ENCODE results near the gene LDHA.

LDHA gene

DNA sequence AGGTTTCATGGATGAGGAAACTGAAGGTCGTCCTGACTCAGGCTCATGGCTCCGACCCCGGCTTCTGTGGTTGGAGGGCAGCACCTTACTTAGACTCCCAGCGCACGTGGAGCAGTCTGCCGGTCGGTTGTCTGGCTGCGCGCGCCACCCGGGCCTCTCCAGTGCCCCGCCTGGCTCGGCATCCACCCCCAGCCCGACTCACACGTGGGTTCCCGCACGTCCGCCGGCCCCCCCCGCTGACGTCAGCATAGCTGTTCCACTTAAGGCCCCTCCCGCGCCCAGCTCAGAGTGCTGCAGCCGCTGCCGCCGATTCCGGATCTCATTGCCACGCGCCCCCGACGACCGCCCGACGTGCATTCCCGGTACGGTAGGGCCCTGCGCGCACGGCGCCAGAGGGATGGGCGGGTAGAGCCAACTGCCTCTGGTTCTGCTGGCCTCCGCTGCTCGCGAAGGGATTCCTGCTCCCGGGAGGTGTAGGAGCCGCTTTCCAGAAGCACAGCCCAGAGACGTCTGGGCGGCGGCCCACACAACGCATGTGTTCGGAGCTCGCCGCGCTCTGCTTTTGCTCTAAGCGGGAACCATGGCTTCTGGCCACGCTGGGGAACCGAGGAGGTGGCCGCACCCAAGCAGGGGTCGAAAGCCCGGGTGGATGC, at the start of gene LDHA:
LDHA (plus strand) TSS at position 289 of the 653 bp plus-strand sequence. CDS start 2,280 bp downstream, outside the sequence.
- DNase-seq = peak; percentile 97

DNA sequence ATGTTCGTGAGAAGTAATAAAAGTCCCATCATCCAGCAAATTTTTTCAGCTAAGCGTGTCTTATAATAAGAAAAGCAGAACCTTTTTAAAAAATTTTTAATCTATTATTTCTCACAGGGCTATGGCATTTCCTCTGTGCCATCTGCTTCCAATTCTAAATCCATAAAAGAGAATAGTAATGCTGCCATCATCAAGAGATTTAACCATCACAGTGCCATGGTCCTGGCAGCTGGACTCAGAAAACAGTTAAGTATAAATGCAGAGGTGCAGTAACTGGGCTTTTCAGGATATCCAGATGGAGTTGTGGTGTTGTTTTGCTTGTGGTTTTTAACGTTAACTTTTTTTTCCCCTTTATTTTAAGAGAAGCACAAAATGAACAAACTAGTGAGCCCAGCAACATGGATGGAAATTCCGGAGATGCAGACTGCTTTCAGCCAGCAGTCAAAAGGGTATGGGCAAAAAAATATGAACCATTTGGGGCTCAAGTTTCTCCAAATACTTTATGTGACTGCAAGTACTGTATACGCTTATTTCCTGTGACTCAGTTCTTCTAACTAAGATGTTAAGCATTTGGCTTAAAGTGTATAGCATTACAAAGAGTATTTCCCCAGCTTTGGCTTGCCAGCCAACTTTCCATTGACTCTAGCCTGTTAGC, 46.8 kb upstream of the LDHA start:
- peak; percentile 93 for DNase-seq

DNA sequence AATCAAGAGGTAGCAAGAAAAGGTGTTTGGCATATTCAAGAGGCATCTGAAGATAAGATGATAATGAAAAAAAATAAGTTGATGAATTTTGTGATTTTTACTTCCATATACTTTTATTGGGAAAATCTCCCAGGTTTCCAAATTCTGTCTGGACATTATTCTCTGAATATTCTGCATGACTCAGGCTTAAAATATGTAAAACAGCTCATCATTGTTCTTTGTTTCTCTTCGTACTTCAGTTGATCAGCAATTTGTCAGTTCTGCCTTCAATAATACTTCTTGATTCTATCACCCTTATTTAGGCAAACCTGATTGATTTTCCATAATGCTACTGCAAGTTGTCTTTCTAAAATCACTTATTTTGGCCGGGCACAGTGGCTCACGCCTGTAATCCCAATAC, 41.8 kb upstream of the LDHA start:
- peak; percentile 35 for DNase-seq

DNA sequence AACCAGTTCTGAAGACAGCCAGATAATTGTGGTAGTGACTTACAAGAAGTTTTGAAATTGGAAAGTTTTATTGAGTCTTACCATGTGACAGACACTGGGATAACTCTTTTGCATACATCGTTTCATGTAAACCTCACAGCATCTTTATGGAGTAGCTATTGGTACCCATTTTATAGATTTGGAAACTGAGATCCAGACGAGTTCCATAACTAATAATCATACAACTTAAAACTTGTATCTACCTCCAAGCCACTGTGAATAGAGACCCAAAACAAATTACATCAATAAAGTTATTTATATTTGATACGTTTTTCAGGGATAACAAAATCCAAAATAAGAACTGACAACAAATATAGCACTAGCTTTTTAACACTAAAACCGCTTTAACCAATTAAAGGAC, 35.7 kb upstream of the LDHA start:
- DNase-seq = no peak

DNA sequence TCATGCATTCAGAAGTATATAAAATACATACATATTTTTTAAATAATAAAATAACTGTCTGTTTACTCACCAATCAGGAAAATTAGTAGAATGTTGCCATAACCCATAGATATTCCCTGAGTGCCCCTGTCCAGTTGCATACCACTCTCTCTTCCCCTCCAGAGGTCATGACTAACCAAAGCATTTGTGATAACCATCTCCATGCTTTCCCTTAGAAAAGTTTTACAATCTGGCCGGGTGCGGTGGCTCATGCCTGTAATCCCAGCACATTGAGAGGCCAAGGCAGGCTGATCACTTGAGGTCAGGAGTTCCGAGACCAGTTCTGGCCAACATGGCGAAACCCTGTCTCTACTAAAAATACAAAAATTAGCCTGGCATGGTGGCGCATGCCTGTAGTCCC, 33.2 kb upstream of the LDHA start:
- no peak for DNase-seq

DNA sequence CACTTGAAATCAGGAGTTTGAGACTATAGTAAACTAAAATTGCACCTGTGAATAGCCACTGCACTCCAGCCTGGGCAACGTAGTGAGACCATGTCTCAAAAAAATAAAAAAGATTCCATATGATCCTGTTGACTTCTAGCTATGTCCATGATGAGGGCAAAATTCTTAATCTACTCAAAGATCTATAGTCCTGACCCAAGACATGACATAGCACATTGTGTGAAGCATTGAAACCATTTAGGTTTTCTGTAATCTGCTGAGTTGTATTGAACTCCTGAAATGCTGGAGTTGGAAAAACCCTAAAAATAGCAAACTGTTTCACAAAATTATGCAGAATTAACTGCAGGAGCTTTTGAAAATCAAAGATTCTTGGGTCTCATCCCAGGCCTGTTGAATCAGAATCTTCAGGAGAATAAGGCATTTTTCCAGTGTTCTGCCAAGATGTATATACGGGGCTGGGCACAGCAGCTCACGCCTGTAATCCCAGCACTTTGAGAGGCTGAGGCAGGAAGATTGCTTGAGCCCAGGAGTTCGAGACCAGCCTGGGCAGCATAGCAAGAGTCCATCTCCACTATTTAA, 29.8 kb upstream of the LDHA start:
- no peak for DNase-seq

DNA sequence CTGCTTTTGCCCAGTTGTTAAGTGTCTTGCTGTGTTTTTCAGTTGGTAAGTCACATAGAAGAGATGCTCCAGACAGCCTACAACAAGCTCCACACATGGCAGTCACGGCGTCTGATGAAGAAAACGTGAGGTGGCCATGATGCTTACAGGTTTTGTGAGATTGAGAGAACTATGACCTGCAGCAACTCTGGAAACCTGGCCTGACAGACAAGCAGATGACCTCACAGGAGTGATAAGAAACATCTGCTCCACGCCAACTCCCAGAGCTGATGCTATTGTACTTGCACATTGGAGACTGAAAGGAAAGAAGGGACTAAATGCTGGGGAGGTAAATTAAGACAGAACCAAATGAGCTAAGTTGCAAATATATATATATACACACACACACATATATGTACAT, 28.6 kb upstream of the LDHA start:
- DNase-seq = no peak

DNA sequence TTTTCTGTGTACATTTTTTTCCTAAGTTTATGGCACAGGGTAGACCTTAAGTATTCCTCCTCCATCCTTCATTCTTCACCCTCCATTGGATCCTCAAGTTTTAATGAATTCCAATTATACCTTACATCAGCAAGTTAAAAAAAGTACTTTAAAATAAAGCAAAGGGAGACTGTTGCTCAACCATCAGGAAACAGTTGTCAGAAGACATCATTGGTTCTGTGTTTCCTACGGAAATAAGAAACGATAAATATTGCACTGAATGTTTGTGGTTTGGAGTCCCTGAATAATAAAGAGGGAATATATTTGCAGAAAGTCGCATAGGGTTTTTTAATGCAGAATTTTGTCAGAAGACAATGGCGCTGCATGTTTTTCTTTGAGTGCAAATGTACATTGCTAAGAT, 28.1 kb upstream of the LDHA start:
- DNase-seq = no peak

DNA sequence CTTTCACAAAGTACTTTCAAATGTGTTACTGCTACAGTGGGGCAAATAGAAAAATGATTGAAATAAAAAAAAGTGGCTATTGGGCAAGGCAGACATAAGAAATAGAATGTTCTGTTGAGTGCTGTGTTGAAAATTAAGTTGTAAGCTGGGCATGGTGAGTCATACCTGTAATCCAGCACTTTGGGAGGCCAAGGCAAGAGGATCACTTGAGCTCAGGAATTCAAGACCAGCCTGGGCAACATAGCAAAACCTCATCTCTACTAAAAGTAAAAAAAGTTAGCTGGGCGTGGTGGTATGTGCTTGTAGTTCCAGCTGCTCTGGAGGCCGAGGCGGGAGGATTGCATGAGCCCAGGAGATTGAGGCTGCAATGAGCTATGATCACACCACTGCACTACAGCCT, 26.9 kb upstream of the LDHA start:
- DNase-seq = peak; percentile 34

DNA sequence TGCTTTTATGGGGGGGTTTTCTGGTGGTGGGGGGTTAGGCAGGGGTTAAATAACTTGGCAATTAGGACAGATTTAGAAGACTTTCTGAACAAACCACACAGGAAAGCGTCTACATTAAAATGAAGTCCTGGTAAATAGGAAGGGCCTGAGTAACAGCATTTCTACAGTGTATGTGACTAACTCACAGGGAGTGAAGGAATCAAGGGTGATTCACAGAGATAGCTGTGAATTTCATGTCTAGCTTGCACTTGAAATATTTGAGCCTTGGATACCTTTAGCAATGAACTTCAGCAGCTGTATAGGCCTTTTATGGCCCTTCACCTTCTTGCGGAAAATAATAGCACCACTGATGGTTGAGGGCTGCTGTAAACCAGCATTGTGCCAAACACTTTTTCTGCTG, 26.1 kb upstream of the LDHA start:
- peak; percentile 48 for DNase-seq

DNA sequence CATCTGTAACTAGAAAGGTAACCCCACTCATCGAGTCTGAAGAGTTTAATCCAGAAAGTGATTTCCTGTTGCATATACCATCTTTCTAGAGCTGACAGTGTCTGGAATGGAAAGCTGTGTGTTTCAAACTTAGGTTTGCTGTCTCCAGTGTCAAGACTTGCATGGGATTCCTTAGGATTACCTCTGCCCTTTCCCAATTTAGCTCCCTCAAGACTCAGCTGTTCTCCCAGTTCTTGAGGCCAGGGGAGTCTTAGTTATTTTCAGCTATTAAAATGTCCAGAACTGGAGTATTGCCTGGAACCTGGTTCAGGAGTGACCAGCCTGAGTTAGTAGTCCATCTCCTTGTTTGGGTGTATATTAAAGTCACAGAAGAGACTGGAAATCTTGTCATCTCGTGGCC, 25.0 kb upstream of the LDHA start:
- DNase-seq = no peak

DNA sequence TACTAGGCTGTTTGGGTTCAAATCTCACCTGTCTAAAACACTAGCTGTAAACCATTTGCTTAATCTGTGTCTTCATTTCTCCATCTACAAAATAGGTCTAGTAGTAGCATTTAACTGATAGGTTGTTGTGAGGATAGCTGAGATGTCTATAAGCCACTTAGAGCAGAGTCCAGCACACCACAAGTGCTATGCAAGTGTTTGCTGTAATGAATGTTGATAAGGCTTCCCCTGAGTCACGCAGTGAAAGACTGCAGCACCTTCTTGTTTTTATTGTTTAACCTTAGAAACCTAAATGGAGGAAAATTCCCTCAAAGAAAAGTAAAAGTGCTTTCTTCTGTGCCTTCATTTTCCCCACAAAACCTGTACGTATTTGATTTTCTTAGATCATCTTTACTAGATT, 23.1 kb upstream of the LDHA start:
- DNase-seq = no peak

DNA sequence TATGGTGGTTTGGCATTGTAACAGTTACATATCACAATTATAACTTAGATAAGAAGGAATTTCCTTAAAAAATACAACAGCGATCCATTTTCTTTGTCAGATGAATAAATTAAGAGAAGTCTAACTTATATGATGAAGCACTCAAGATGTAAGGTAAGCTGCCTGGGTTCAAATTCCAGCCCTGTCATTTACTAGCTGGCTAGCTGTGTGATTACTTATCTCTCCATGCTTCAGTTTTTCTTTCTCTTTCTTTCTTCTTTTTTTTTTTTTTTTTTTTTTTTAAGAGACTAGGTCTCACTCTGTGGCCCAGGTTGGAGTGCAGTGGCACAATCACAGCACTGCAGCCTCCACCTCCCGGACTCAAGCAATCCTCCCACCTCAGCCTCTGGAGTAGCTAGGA, 22.2 kb upstream of the LDHA start:
- no peak for DNase-seq

DNA sequence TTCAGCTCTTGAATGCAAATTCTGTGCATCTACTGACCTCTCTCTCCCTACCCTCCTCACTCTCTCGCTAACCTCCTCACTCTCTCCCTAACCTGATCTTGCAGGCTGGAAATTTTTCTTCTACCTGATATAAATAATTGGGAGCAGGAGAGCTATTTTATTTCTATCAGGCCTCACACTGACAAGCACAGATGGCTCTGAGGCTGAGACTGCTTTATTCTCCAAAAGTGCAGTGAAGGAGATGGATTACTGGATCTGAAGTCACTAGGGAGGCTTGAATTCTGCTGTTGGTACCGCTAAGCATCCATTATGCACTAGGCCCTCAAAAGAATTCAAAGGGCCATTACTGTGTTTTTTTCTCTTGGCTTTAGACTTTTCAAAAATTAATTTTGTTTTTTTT, 19.4 kb upstream of the LDHA start:
- no peak for DNase-seq

DNA sequence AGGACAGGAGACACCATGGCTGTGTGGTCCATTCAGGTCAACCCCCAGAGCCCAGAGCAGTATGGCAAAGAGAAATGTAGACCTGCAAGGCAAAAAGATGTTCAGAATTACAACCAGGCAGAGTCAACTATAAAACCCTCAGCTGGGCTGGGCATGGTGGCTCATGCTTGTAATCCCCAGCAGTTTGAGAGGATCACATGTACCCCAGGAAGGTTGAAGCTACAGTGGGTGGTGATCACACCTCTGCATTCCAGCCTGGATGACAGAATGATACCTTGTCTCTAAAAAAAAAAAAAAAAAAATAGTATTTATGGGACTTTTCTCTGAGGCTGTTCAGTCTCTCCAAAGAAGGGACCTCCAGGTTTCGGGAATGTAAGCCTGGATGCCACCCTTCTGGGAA, 18.4 kb upstream of the LDHA start:
- no peak for DNase-seq

DNA sequence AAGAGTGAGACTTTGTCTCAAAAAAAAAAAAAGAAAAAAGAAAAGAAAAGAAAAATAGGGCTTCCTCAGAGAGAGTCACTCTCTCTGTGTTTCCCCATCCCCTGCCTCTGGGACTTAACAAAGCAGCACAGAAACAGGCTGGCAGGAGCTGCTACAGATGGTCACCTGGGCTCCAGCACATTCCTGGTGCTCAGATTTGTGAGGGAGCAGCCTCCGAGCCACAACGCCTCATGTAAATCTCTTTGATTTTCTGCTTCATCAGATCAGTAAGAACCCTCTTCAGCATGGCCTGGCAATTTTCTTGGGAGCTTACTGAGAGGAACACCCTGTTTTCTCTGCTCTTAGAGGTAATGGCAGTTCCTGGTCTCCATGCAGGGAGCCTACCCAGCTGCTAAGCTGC, 15.2 kb upstream of the LDHA start:
- no peak for DNase-seq

DNA sequence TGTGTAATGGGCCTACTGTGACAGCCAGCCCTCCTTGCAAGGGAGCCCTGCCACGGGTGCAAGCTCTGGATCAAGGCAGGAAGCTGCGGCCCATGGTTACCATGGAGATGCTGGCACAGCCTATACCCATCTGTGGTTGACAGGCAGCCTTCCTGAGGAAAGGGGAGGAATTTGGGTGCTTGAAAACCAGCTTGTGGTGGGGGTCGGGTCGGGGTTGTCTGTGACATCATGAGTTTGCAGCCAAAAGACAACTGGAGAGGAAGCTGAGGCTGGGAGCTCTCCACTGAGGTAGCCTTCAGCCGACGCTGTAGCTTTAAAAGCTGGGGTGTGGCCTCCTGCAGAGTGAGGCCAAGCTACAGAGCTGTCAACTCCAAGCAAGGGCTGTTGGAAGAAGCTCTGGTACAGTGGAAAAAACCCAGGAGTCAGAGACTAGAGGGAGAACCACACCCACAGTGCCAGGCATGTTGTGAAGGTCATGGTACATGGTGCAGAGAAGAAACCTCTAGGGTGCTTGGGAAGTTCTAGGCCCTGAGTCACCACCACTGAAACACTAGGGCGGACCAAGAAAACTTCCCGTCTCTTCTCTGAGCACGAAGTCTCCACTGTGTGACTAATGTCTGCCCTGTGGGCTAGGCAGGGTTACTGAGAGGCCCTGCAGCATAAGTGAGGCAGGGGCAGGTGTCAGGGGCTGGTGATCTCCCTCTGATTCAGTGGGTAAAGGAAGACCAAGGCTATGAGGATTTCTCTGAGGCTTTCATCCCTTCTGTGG, 10.8 kb upstream of the LDHA start:
- DNase-seq = peak; percentile 99

DNA sequence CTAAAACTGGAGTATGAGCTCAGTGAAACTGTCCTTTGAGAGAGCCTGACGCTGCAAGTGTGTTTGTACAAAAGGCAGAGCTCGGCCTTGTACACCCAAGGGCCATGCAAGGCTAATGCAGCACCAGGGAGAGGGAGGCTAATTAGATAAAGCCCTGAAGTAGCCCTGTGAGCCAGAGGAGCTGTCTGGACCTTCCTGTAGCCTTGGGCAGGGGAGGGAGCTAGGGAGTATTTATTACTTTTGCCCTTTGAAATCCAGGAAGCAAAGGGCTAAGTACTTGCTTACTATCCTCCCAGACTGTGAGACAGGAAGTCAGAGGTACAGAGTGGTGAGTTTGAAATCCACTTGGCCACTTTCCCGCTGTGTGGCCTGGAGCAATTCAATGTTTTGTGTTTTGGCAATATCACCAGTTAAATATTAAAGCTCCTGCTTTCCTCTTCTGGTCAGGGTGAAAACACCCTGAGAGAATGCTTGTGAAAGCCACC, 10.2 kb upstream of the LDHA start:
- DNase-seq = peak; percentile 88

DNA sequence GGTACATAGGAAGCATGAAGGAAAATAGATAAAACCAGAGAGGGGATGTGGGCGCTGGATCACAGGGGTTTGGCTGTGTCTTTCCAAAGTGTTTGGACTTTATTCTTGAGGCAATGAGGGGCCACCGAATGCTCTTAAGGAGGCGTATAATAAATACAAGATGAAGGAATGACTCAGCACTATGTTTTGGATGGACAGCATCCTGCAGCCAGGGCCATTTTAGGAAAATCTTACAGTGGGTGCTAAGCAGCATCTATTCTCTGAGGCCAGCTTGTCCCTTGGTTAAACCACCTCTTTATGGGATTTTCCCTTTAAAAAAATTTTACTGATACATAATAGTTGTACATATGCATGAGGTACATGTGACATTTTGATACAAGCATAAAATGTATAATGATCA, 4.3 kb upstream of the LDHA start:
- no peak for DNase-seq

DNA sequence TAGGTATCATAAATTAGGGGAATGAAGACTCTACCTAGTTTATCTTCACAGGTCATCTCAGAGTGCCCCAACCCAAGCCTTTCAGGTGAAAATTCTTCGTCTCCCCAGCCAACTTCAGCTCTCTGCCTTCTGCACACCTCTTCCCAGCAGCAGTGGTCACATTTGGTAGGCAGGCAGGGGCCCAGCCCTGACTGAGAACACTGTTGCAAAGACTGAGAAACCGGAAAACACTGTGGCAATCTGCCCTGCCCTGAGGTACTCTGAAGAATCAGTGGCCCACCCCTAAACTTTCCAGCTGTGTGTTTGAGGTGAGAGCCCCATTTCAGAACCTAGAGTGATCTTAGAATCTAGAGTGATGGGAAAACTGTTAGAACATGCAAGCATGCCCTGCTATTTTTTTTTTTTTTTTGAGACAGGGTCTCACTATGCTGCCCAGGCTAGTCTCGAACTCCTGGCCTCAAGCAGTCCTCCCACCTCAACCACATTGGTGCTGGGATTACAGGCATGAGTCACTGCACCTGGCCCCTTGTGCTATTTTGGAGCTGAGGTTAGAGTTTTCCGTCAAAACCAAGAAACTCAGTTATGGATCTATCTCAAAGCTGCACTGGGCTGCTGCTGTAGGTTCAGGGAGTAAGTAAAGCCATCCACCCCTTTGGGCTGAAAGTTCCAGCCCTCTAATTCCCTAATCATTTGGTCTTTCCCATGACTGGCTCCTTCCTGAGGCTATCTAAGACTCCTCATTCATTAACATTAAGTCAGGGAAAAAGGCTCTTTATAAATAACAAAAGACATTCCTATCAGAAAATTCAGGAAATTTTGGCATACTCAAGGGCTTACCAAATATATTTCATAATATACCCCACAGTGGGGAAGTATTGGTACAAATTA, 1.7 kb upstream of the LDHA start:
- peak; percentile 5 for DNase-seq

DNA sequence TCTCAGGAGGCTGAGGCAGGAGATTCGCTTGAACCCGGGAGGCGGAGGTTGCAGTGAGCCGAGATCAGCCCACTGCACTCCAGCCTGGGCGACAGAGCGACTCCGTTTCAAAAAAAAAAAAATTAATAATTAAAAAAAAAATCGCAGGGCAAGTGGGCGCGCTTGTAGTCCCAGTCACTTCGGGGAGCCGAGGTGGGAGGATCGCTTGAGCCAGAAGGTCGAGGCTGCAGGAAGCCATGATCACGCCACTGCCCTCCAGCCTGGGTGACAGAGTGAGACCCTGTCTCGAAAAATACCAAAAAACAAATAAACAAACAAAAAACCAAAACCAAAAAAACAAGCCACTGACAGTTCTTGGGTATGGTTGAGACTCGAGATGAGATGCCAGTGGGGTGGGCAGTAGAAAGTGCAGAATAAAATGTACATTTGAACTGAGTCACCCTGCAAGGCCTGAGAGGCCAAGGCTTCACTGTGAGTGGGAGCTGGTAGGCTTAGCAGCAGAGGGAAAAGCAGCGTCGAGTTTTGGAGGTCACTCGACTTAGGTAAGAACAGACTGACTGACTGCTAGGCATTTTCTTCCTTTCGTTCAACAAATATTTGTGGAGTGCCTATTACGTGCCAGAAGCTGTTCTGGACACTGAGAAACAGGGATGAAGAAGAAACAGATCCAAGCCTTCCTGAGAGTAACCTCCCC, 635 bp upstream of the LDHA start:
- no peak for DNase-seq
